Measurements from ENCODE around the gene MYO7B. TPM values are rescaled to one million over a fixed set of nuclear protein-coding genes. Genes with fewer than 3 reads are reported as not detected.

Gene MYO7B
- total and polyA plus RNA-seq, 8 donors: under 0.01 to 155 (median 0.48) TPM; not detected in 2

GRCh38 chr2:127589358-127589757 is 53.9 kb downstream of the MYO7B start:
- H3K4me3 ChIP-seq: no peak overlapping the region
- intact Hi-C loops (cut with DNase I; ENCODE audit: low total_unique reads): no loop called here
- H3K27me3 ChIP-seq: no peaks in the 10 kb centered on the region
- H3K36me3 ChIP-seq: no peaks in the 10 kb centered on the region
- no peaks in the 10 kb centered on the region for H3K4me1 ChIP-seq
- WGBS, 5 donors: 89 to 97% (median 91%) methylated on average over 2 to 3 of the region's 3 CpGs
- H3K9me3 ChIP-seq: no peaks in the 10 kb centered on the region
- TF ChIP-seq POLR2AphosphoS5 (IDR thresholded peaks at IDR 0.05): no peak
- no peak for TF ChIP-seq EP300 (IDR thresholded peaks at IDR 0.05)
- TF ChIP-seq CTCF (IDR thresholded peaks at IDR 0.05): no peak
- TF ChIP-seq POLR2A (IDR thresholded peaks at IDR 0.05): no peak
- no peak overlapping the region for H3K27ac ChIP-seq
- DNase-seq: no peak

GRCh38 chr2:127589841-127590240 is 54.4 kb downstream of the MYO7B start:
- Histone ChIP-seq H3K9me3 (no peaks in the 10 kb centered on the region), H3K27ac (no peak overlapping the region), H3K36me3 (no peaks in the 10 kb centered on the region), H3K27me3 (no peaks in the 10 kb centered on the region), H3K4me3 (no peak overlapping the region), H3K4me1 (no peaks in the 10 kb centered on the region)
- 78 to 87% (median 85%) methylated on average over 4 to 5 of the region's 5 CpGs for WGBS, 5 donors
- TF ChIP-seq POLR2A (IDR thresholded peaks at IDR 0.05) (no peak), CTCF (IDR thresholded peaks at IDR 0.05) (no peak), EP300 (IDR thresholded peaks at IDR 0.05) (no peak), POLR2AphosphoS5 (IDR thresholded peaks at IDR 0.05) (no peak)
- DNase-seq: peak in 1 of 2 donors; percentile 3
- intact Hi-C loops (cut with DNase I; ENCODE audit: low total_unique reads): no loop called here

- Histone ChIP-seq H3K4me3 (no peak overlapping the region), H3K27me3 (no peaks in the 10 kb centered on the region), H3K36me3 (no peaks in the 10 kb centered on the region), H3K9me3 (no peaks in the 10 kb centered on the region), H3K4me1 (no peaks in the 10 kb centered on the region), H3K27ac (no peak overlapping the region)
- no peak for TF ChIP-seq POLR2A (IDR thresholded peaks at IDR 0.05)
- TF ChIP-seq EP300 (IDR thresholded peaks at IDR 0.05): no peak
- TF ChIP-seq CTCF (IDR thresholded peaks at IDR 0.05): no peak
- TF ChIP-seq POLR2AphosphoS5 (IDR thresholded peaks at IDR 0.05): no peak
- peak in 1 of 2 donors; percentile 2 for DNase-seq
- intact Hi-C loops (cut with DNase I; ENCODE audit: low total_unique reads): no loop called here
- WGBS, 5 donors: 87 to 92% (median 91%) methylated on average over 8 of the region's 8 CpGs
Measured at GRCh38 chr2:127590386-127591190, 55.1 kb downstream of the MYO7B start.

- H3K4me1 ChIP-seq: no peaks in the 10 kb centered on the region
- 40 to 50% (median 43%) methylated on average over 10 of the region's 10 CpGs for WGBS, 5 donors
- no peaks in the 10 kb centered on the region for H3K9me3 ChIP-seq
- H3K27ac ChIP-seq: no peak overlapping the region
- no peaks in the 10 kb centered on the region for H3K27me3 ChIP-seq
- no peak overlapping the region for H3K4me3 ChIP-seq
- TF ChIP-seq CTCF (IDR thresholded peaks at IDR 0.05) (peak in 5 of 7 experiments; percentile 20 to 68 (median 61)), EP300 (IDR thresholded peaks at IDR 0.05) (no peak)
- no peaks in the 10 kb centered on the region for H3K36me3 ChIP-seq
- DNase-seq: peak; percentile 38 to 84
- intact Hi-C loops (cut with DNase I; ENCODE audit: low total_unique reads): no loop called here
Measured at GRCh38 chr2:127591221-127591923, 55.9 kb downstream of the MYO7B start.

Data from stomach (tissue), 9 donors.